Dermis microvascular lymphatic vessel endothelial cell (primary cell): ENCODE data around the gene HPCAL1. TPM values are rescaled to one million over a fixed set of nuclear protein-coding genes. Genes with fewer than 3 reads are reported as not detected.

Experiments used
- total RNA-seq: library from RNA; depleted of rRNA; stranded (reverse); fragments of >200 nt; gene quantifications from 2 replicates; pipeline ENCODE4 v1.2.1, GENCODE V29; 2014

The HPCAL1 gene
- total RNA-seq, 1 donor from 2014 or later: 34.3 TPM

Other genes starting within 250 kb of the HPCAL1 start
- gene CYS1, start 222.5 kb upstream of the HPCAL1 start, total RNA-seq: under 0.01 TPM in 2 replicates
- gene RRM2, start 180.2 kb upstream of the HPCAL1 start, total RNA-seq: 18.1 and 29.1 TPM in 2 replicates
- 36.8 and 71.6 TPM in 2 replicates for gene ODC1, start 145.4 kb downstream of the HPCAL1 start, total RNA-seq